GM19193 (cell line): ENCODE data around the gene IL16.

ENCODE experiments used
- POLR2A ChIP-seq: IDR thresholded peaks from 4 replicates; pipeline ENCODE4 v1.6.1; 2011; ENCODE audit not compliant: insufficient read depth, insufficient read length; ENCODE audit errors: extremely low read depth

Gene IL16

GRCh38 chr15:81216422-81216821, 19.7 kb downstream of the IL16 start:
- TF ChIP-seq POLR2A, result no peak

GRCh38 chr15:81221449-81221848, 24.8 kb downstream of the IL16 start:
- no peak for TF ChIP-seq POLR2A

GRCh38 chr15:81222007-81222406, 25.3 kb downstream of the IL16 start:
- TF ChIP-seq POLR2A, result no peak

GRCh38 chr15:81223346-81223971, 26.8 kb downstream of the IL16 start:
- no peak for TF ChIP-seq POLR2A

- no peak for TF ChIP-seq POLR2A
These were observed 27.6 kb downstream of the IL16 start for GRCh38 chr15:81224232-81224631.

GRCh38 chr15:81225161-81225671, 28.5 kb downstream of the IL16 start:
- no peak for TF ChIP-seq POLR2A

GRCh38 chr15:81227716-81228115, 31.0 kb downstream of the IL16 start:
- TF ChIP-seq POLR2A, result no peak

GRCh38 chr15:81229586-81229985, 32.9 kb downstream of the IL16 start:
- no peak for TF ChIP-seq POLR2A

GRCh38 chr15:81235276-81236123, 38.8 kb downstream of the IL16 start:
- TF ChIP-seq POLR2A, result no peak

GRCh38 chr15:81239190-81239589, 42.5 kb downstream of the IL16 start:
- TF ChIP-seq POLR2A, result no peak

- no peak for TF ChIP-seq POLR2A
These were observed 46.1 kb downstream of the IL16 start for GRCh38 chr15:81242778-81243177.

GRCh38 chr15:81244306-81244705, 47.6 kb downstream of the IL16 start:
- TF ChIP-seq POLR2A, result no peak

GRCh38 chr15:81253846-81254245, 57.2 kb downstream of the IL16 start:
- no peak for TF ChIP-seq POLR2A

- TF ChIP-seq POLR2A, result no peak
These were observed 57.7 kb downstream of the IL16 start for GRCh38 chr15:81254277-81254915.

GRCh38 chr15:81254916-81255290, 58.2 kb downstream of the IL16 start:
- no peak for TF ChIP-seq POLR2A

GRCh38 chr15:81255315-81255957, 58.8 kb downstream of the IL16 start:
- TF ChIP-seq POLR2A, result no peak

- TF ChIP-seq POLR2A, result no peak
These were observed 59.3 kb downstream of the IL16 start for GRCh38 chr15:81255958-81256320.
